Limb (tissue), 2 donors: ENCODE data around the gene TLN1.

Source experiments
- DNase-seq, 2 donors: peaks; one replicate each; pipeline ENCODE4 v3.0.0-alpha.2; 2016; ENCODE audit errors: extremely low spot score in 2 of 2

The TLN1 gene

GRCh38 chr9:35729700-35730485, 2.1 kb downstream of the TLN1 start:
- DNase-seq = peak in 1 of 2 donors; percentile 44

DNA sequence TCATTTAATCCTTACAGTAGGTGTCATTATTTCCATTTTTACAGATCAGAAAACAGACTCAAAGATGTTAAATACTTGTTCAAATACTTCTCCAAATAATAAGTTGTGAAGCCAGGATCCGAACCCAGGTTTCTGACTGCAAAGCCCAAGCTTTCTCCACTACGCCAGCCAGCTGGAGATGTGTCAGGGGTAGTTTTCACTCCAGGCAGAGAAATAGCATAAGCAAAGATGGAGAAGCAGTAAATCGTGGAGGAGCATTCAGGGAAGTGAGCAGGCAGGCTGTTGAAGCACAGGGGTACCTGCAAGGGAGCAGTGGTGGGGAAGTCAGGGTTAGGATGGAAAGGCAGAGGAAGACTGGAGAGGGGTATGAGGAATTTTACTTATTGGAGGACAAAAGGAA, 2.9 kb downstream of the TLN1 start:
- no peak for DNase-seq

GRCh38 chr9:35728041-35728971, 3.7 kb downstream of the TLN1 start:
- DNase-seq = peak in 1 of 2 donors; percentile 52

- DNase-seq = no peak
Measured at GRCh38 chr9:35727676-35728040, 4.3 kb downstream of the TLN1 start.

DNA sequence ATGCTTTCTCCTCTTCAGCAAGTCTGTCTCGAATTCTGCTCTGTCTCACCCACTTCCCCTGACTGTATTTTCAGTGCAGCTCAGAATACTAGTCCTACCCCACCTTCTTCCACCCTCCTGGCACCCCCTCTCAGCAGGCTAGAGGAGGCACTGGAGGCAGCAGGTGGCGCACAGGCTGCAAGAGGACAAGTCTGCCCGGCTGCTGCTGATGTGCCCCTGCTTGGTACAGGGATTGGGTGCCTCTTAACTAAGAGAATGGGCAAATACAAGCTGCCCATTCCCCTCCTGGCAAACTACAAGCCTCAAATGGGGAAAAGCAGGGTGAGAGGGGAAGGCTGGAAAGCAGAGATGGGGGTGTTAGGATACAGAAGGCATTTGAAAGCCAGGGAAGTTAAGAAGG, 5.1 kb downstream of the TLN1 start:
- no peak for DNase-seq

GRCh38 chr9:35725362-35725761, 6.6 kb downstream of the TLN1 start:
- no peak for DNase-seq

DNA sequence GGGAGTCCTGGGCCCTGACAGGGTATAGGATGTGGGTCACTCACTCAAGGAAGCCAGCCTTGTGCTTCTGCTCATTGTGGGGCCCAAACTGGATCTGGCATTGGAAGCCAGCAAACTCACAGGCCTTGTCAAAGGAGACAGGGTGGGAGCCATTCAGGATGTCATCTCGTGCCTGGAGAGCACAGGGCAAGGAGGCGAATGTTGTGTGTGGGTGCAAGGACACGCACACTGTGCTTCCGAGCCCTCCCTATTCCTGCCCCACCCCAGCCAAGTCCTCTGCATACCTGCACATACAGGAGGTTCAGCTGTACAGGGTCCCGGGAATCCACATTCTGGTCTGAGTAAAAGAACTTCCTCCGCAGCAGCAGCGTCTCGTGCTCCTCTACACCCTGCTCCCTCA, 8.1 kb downstream of the TLN1 start:
- no peak for DNase-seq

GRCh38 chr9:35723426-35723825, 8.6 kb downstream of the TLN1 start:
- no peak for DNase-seq

GRCh38 chr9:35719546-35719945, 12.4 kb downstream of the TLN1 start:
- no peak for DNase-seq

DNA sequence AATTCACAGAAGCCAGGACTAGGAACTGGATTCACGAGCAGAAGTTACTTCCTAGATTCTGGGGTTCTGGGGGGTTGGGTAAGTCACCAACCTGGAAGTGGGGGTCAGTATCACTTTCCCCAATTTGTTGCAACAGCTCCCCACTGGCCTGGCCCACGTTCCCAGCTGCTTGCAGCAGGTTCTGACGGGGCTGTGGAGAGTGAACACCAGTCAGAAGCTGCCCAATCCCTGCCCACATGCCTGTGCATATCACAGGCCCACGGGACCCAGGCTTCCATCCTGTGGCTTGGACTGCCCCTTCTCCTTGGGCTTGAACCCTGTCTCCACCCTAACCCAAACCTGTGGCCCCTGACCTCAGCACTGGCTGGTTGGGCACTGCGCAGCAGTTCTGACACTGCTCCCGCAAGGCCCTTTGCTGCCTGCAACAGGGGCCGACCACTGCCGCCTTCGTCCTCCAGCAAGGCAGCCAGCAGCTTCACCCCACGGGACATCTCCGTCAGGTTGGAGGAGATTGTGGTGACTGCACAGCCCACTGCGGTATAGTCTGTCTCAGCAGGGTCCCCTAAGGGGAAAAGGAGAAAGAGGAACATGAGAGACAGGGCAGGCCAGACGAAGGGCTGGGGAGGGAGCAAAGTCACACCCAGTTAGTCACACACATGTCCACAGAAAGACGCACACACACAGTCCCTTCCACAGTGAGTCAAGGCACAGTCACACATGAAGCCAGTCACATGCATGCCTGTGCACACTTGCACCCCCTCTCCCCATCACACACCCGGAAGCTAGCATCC, 13.1 kb downstream of the TLN1 start:
- no peak for DNase-seq

DNA sequence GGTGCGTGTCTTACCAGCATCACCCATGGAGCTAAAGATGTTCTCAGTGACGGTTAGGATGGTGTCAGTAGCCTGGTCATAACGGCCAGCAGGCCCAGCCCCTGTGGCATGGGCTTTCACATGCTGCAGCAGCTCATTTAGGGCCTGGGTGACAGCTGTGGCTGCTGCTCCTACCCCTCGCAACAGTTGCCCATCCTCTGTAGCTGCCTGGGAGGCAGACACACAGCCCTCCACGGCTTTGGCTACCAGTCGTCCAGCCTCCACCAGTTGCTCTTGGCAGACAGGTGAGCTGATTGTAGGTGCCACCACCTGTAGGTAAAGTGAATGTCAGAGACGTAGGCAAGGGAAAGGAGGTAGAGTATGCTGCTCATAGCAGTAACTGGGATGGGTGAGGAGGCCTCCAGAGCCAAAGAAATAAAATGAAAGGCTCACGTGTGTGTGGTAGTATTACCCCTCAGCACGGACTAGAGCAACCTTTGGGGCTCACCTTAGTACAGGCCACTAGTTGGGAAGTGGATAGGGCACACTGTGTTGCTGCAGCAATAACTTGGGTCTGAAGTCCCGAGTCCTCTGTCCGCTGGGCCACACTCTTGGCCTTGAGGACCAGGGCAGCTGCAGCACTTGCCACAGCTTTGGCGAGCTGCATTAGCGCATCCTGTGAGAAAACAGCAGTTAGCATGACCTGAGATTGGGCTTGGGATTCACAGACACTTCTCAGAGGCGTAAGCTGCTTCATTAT, 14.7 kb downstream of the TLN1 start:
- no peak for DNase-seq

GRCh38 chr9:35716230-35716629, 15.8 kb downstream of the TLN1 start:
- DNase-seq = no peak

DNA sequence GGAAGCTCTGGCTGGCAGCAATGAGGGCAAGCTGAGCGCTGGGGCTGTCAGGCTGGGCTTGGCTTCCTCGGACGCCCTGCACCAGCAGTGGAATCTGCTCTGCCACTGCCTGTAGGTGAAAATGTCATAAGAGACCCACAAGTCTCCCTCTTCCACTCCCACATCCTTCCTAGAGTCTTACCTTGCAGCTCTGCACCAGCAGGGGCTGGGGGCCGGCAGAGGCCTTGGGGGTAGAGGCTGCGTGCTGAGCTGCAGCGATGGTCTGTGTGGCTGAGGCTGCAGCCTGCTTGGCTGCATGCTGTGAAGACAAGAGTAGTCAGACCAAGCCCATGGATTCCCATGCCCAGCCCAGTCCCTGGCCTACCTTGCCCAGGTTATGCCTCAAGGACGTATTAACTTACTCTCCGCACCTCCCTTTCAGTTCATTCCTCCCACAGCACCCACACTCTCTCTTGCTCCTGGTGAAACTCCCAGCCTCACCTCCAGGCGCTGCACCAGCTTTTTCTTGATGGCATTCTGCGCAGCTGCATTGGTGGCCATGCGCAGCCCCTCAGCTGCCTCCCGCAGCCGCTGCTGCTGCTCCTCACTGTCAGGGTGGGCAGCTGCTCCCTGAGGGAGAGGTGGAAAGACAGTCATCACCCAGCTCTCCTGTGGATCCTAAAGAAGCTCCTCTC, 17.3 kb downstream of the TLN1 start:
- no peak for DNase-seq

GRCh38 chr9:35714123-35714522, 17.9 kb downstream of the TLN1 start:
- DNase-seq = no peak

DNA sequence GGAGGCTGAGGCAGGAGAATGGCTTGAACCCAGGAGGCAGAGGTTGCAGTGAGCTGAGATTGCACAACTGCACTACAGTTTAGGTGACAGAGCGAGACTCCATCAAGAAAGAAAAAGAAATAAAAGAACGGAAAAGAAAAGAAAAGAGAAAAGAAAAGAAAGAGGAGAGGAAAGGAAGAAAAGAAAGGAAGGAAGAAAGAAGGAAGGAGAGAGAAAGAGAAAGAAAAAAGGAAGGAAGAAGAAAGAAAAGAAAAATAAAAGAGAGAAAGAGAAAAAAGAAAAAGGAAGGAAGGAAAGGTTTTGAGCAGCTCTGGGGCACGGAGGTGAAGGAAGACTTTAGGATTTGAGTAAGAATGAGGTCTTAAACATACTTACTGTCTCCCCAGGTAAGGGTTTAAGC, 18.4 kb downstream of the TLN1 start:
- DNase-seq = no peak

DNA sequence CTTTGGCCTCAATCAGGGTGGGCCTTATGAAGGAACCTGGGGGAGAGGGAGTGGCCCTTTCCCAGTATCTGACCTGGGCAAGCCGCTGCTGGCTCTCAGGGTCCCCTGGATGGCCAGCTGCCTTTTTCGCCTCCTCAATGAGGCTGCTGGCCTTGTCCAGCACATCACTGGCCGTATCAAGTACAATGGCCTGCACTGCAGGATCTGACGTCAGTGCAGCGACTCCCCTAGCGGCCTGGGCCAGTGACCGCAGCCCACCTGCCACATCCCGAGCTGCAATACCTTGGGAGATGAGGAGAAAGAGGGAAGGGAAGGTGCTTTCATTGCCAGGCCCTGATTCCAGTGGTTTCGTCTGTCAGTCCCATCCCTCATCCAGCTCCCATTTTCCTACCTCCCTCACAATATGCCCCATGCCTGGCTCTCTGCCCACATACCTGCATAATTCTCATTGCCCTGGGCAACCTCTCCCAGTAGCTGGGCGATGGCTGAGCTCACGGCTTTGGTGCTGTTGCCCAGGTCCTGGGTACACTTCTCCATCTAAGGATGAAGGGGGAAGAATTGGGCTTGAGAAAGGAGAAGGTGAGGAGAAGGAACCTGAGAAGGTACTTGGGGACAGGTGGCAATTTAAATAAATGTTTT, 19.1 kb downstream of the TLN1 start:
- no peak for DNase-seq

GRCh38 chr9:35711501-35712428, 20.2 kb downstream of the TLN1 start:
- DNase-seq = no peak

DNA sequence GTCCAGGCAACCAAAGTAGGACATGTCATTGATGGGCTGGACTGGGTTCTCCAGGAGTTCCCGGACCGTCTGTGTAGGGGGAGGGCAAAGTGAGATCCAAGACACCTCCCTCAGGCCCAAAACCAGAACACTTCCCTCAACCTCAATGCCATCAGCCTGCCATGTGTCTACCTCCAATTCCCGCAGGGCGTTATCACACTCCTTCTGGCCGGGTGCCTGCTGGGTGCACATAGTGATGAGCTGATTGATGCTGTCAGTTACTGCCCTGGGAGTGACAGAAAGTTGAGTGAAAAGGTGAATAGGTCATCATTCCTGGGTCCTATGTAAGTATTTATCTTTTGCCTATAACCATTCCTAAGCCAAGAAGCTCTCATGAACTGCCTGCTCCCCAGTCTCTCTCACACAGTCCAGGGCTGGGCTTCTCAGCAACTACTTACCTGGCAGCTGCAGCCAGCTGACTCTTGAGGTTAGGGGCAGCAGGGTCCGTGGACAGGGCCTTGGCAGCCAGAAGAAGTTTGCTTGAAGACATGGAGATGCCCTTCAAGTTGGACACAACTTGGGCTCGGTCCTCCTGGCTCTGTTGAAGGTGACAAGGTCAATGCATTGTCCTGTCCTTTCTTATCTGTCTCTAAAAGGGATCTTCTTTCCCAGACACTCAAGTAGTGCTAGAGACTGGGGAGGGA, 21.0 kb downstream of the TLN1 start:
- no peak for DNase-seq
